GM12865 (cell line): ENCODE data around the gene CCDC182.

Experiments
- DNase-seq: peaks from one replicate; pipeline ENCODE4 v3.0.0; 2010; ENCODE audit warnings: low read depth
- H3K4me3 ChIP-seq: 2 replicates; pipeline ENCODE4 v1.5.1; 2011; ENCODE audit warnings: mild to moderate bottlenecking, low read depth, low read length, control low read depth
- CTCF ChIP-seq: IDR thresholded peaks from 2 replicates; pipeline ENCODE4 v1.5.1; 2011; ENCODE audit warnings: low read length, control low read depth, low read depth, inconsistent platforms; ENCODE audit not compliant: insufficient read depth; ENCODE audit errors: missing control alignments

CCDC182 gene

GRCh38 chr17:57758654-57759053 is 13.6 kb upstream of the CCDC182 start:
- no peak for TF ChIP-seq CTCF
- DNase-seq: no peak
- no peak overlapping the region for H3K4me3 ChIP-seq

GRCh38 chr17:57757735-57758134 is 12.6 kb upstream of the CCDC182 start:
- no peak overlapping the region for H3K4me3 ChIP-seq
- no peak for TF ChIP-seq CTCF
- DNase-seq: no peak

GRCh38 chr17:57756951-57757350 is 11.9 kb upstream of the CCDC182 start:
- no peak for TF ChIP-seq CTCF
- no peak for DNase-seq
- H3K4me3 ChIP-seq: no peak overlapping the region

GRCh38 chr17:57755480-57756070 is 10.5 kb upstream of the CCDC182 start:
- H3K4me3 ChIP-seq: no peak overlapping the region
- no peak for TF ChIP-seq CTCF
- no peak for DNase-seq

- H3K4me3 ChIP-seq: no peak overlapping the region
- TF ChIP-seq CTCF: no peak
- no peak for DNase-seq
These were observed 7.2 kb upstream of the CCDC182 start for GRCh38 chr17:57752031-57752905.

- TF ChIP-seq CTCF: no peak
- DNase-seq: no peak
- no peak overlapping the region for H3K4me3 ChIP-seq
These were observed 6.4 kb upstream of the CCDC182 start for GRCh38 chr17:57751348-57751971.

GRCh38 chr17:57750895-57751294 is 5.8 kb upstream of the CCDC182 start:
- no peak overlapping the region for H3K4me3 ChIP-seq
- no peak for TF ChIP-seq CTCF
- no peak for DNase-seq
